Loucy (cell line): Measurements from ENCODE around the gene TSPEAR.

Source experiments
- CTCF ChIP-seq: fragments of 200-600 bp; sonication (generic); conservative IDR thresholded peaks from 2 replicates; pipeline ENCODE4 v1.5.1; 2014; ENCODE audit warnings: mild to moderate bottlenecking, antibody characterized with exemption, low read length
- EZH2phosphoT487 ChIP-seq: fragments of 200-600 bp; IDR thresholded peaks from 2 replicates; pipeline ENCODE4 v1.6.1; 2018; ENCODE audit warnings: antibody characterized with exemption, mild to moderate bottlenecking, moderate library complexity, borderline replicate concordance

GRCh38 chr21:44724926-44725325 is 13.6 kb upstream of the TSPEAR start:
- TF ChIP-seq CTCF, result no peak
- TF ChIP-seq EZH2phosphoT487, result no peak
